Lung microvascular endothelial cell (primary cell): ENCODE data around the gene MLST8. TPM values are rescaled to one million over a fixed set of nuclear protein-coding genes. Genes with fewer than 3 reads are reported as not detected.

Experiments
- DNase-seq, 2 donors: peaks; one replicate each; pipeline versions ENCODE4 v3.0.0 to v3.0.0-alpha.2; 2010; ENCODE audit warnings: low read depth in 2 of 2
- total RNA-seq: library from RNA; depleted of rRNA; stranded (reverse); fragments of >200 nt; gene quantifications from 2 replicates; pipeline ENCODE4 v1.2.1, GENCODE V29; 2014

The MLST8 gene
- total RNA-seq, 1 donor from 2014 or later: 13.5 TPM

DNA sequence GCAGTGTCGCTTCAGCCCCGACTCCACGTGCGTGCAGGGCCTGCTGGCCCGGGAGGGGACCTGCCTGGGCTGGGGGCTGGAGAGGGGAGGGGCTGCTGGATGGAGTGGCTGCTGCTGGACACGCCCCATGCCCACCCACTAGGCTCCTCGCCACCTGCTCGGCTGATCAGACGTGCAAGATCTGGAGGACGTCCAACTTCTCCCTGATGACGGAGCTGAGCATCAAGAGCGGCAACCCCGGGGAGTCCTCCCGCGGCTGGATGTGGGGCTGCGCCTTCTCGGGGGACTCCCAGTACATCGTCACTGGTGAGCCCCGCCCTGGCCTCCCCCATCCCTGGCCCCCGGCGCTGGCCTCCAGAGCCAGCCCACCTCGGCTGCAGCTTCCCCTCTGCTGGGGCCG lies 3.1 kb downstream of the MLST8 start:
- DNase-seq: no peak

DNA sequence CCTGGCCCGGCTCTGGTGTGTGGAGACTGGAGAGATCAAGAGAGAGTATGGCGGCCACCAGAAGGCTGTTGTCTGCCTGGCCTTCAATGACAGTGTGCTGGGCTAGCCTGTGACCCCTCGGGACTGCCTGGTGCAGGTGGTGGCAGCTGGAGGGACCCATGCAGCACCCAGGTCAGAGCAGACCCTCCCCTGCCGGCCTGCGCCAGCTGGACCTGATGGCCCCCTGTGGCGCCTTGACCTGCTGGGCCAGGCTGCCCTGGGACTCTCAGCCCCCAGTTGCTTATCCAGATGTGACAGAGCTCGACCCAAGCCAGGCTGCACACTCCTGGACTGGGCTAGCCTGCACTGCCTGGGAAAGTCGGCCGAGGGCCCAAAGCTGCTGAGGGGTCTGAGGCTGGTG lies 3.5 kb downstream of the MLST8 start:
- no peak for DNase-seq

DNA sequence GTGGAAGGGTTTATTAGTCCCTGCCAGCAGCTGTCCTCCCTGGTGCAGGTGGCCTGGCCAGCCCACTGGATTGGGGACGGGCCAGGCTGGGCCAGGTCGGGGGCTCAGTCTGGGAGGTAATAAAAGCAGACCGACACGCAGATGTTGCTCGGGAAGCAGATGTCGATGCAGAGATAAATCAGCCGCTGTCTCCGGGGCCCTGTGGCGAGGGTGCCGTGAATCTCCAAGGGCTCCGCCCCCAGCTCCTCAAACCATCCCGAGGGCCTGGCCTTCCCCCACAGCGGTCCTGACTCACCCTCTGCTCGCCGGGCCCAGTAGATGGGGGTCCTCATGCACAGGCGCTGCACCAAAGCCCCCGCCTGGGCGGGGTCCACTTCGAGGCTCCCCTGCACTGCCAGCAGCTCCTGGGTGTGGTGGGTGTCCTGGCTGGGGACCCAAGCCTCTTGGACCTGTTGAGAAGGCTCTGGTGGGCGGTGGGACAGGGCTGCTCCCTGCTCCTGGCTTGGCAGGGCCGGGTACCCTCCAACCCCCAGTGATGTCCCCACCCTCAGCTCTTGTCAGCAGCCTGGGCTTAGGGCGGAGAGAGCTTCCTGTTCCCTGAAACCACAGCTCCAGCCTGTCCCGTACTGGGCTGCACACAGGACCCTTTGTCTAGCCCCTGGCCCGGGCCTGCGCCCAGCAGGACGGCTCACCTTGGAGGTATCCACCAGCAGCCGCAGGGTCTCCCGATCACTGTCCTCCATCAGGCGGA lies 4.2 kb downstream of the MLST8 start:
- DNase-seq: no peak

DNA sequence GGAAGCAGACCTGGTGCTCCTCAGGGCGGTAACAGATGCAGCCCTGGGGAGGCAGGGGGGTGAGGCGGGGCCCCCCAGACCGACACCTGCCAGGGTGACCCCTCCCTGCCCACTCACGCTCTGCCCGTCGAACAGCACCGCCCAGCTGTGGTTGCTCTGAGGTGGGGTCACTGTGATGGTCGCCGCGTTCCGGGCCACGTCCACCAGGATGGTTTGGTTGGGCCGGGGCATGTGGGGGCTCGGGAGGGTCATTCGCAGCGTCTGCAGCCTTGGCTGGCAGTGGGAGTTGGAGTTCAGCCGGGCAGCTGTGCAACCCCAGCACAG lies 4.7 kb downstream of the MLST8 start:
- DNase-seq: no peak

DNA sequence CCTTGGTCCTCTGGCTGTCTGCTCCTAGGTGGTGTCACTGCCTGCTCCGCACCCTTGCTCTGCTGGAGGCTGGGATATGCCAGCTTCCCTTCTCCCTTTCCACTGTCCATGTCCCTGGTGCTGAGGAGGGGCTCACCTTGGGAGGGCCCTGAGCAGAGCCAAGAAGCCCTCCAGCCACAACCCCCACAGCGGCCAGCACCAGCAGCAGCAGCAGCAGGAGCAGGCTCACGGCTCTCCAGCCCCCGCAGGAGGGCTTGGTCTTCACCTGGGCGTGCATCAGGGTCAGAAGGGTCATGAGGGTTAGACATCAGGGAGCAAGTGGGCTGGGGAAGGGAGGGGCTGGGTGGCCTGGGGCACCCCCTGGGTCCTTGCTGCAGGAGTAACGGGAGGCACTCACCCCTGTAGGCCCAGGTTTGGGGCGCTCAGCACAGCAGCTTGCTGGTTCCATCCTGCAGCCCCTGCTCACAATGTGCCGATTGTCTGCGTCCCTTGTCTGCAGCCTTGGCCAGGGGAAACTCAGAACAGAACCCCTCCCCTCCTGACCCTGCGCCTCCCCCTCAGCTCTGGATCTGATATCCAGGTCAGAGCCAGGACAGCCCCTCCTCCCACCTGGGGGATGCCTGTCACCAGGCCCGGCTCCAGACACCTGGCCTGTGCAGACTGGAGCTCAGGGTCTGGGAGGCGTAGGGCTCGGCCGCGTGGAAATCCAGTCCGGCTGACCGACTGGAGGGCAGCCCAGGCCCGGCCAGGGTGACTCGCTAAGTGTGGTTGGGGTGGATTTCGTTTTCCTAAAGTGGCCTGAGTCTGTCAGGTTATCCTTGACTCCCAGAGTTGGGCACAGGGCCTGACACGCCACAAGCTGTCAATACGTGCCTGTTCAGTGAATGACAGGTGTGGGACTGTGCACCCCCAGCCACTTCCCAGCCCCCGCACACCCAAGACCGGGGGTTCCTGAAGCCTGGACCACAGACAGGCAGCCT lies 5.4 kb downstream of the MLST8 start, which contains the start of gene BRICD5:
Gene BRICD5, minus strand, starts transcription at position 478 of the 980 bp plus-strand sequence. Its CDS starts 30 bp downstream, at position 448.
- no peak for DNase-seq

DNA sequence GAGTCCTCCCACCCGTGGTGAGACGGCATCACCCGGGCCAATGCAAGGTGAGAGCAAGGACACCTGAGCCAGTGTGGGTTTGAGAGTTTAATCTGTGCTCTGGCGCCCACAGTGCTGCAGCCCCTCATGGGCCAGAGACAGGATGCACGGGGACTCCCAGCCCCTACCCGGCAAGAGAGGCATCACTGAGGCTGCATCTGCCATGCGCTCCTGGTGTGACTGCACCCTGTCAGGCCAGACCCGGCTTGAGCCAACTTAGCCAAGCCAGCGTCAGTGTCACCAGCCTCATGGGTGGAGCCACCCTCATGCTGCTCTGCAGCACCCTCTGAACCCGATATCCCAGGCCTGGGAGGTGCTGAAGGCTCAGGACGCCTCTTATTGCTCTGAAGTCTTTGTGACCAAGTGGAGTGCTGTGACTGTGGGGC lies 6.7 kb downstream of the MLST8 start:
- no peak for DNase-seq

DNA sequence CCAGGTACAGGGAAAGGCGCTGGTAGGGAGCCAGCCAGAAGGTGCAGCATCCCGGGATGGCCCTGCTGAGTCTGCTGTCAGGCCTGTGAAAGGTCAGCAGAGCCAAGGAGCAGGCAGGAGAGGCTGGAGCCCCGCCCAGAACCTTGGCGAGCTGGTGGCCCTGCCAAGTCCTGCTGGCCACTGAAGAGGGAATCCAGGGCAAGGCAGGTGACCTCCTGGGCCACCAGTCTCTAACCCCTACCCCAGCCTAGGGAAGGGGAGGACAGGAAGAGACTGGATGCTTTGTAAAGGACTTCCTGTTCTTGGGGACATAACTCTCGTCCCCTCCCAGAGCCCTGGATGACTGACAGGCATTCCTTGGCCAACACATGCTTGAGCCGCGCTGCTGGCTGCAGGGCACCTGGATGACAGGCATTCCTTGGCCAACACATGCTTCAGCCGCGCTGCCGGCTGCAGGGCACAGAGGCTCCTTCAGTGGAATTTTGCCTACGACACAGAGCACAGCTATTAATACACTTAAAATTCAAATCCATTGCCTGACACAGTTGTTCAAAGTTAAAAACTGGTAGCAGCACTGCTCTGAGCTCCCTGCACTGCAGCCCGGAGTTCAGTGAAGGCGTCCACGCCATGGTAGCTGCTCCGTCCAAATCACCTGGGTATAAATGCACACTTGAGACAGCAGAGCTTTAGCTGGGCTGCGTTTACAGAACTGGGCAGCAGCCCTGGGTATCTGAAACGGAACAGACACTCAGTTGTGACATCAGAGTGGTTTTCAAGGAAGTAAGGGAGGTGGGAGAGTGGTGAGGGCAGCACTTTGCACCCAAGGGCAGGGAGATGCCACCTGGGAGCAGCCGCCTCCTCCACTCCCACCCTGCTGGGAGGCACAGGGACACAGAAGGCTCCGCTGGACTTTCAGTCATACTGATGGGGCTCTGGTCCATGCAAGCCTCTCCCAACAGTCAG lies 7.4 kb downstream of the MLST8 start:
- DNase-seq: no peak

DNA sequence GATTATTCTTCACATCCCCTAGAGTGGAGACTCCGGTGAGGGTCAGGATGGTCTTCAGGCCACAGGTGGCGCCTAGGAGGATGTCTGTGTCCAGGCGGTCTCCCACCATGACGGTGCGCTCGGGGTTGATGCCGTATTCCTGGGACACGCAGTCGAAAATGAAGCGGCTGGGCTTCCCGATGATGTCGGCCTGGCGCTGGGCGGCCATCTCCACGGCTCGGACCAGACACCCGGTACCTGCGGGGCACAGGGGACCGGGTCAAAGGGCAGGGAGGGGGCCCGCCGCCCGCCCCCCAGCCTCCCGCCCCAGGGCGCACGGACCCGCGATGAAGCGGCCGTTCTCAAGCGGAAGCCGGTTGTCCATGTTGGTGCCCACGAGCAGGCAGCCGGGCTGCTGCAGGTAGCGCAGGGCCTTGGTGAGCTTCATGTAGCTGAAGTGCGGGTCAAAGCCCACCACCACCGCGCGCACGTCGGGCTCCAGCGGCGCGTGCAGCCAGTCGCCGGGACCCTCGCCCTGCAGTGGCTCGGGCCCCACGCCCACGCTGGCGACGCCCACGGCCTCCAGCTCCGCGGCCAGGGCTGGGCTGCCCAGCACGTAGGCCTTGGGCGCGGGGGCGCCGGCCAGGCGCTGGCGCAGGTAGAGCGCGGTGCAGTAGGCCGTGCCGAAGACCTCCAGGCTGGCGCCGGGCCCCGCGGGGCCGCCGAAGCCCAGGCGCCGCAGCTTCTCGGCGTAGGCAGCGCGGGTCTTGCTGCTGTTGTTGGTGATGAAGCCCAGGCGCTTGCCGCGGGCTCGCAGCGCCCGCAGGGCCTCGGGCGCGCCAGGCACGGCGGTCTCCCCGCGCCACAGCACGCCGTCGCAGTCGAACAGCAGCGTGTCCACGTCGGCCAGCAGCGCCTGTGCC lies 8.8 kb downstream of the MLST8 start:
- peak; percentile 23 to 42 for DNase-seq

DNA sequence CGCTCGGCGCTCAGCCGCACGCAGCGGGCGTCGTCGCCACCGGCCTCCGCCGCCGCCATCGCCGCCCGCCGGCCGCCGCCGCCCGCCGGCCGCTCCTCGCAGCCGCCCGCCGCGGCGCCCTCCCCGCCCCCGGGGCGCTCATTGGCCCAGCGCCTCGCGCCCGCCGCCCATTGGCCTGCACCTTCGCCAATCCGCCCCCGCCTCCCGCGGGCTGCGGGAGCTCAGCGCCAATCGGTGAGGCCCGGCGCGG lies 9.4 kb downstream of the MLST8 start, which contains the start of gene PGP:
Gene PGP, minus strand, starts transcription at position 122 of the 250 bp plus-strand sequence. Its CDS starts 63 bp downstream, at position 59.
- no peak for DNase-seq

DNA sequence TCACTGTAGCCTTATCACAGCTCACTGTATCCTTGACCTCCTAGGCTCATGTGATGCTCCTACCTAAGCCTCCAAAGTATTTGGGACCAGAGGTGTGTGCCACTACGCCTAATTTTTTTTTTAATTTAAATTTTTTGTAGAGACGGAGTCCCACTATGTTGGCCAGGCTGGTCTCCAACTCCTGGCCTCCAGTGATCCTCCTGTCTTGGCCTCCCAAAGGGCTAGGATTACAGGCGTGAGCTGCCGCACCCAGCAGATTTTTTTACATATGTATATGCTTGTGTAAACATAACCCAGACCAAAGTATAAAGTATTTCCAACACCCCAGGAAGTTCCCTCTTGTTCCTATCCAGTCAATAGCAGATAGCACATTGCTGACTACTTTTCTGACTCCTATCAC lies 11.1 kb downstream of the MLST8 start:
- DNase-seq: no peak

DNA sequence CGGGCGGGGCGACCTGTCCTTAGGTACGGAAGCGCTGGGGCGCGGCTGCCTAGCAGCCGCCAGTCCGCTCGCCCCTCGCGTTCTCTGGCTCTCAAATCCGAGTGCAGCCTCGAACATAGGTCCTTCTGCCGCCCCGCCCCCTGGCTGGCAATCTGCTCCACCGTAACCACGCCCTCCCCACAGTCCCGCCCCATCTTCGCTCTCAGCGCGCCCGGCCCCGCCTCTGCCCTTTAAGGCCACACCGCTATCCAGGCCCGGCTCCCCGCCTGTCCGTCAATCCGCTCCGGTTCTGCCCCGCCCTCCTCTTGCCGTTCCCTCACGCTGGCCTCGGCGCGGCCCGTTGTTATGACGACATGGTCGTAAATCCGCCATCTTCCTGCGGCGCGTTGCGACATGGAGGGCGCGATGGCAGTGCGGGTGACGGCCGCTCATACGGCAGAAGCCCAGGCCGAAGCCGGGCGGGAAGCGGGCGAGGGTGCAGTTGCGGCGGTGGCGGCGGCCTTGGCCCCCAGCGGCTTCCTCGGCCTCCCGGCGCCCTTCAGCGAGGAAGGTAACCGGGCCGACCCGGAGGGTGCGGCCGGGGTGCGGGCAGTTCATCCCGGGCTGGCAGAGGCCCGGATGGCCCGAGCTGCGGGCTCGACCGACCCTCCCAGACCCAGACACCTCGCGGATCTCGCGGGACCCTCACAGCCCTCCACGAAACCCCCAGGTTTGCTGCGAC lies 18.1 kb downstream of the MLST8 start, which contains the start of gene E4F1:
Gene E4F1, plus strand, starts transcription at position 371 of the 721 bp plus-strand sequence. Its CDS starts 23 bp downstream, at position 394.
- peak; percentile 100 for DNase-seq

DNA sequence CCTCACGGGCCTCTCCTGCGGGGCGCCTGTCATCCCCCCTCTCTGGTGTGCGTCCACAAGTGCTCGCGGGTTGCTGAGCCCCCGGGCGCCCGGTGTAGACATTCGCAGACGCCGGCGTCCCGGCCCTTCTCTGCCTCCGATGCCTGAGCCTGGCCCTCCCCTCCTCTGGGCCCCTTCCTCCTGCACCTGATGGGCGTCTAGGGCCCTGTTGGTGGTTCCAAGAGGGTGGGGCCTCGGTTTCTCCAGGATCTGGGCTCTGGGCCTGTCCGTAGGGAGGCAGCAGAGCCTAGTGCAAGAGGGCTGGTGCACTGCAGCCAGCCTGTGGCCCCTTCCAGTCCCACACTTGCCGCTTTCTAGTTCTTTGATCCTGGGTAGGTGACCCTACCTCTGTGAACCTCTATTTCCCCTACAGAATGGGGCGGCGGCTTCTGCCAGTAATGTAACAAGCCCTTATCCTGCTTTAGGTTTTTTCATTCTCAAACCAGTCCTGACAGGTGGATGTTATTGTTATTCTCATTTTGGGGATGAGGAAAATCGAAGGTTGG lies 18.8 kb downstream of the MLST8 start:
- DNase-seq: peak; percentile 71 to 77

DNA sequence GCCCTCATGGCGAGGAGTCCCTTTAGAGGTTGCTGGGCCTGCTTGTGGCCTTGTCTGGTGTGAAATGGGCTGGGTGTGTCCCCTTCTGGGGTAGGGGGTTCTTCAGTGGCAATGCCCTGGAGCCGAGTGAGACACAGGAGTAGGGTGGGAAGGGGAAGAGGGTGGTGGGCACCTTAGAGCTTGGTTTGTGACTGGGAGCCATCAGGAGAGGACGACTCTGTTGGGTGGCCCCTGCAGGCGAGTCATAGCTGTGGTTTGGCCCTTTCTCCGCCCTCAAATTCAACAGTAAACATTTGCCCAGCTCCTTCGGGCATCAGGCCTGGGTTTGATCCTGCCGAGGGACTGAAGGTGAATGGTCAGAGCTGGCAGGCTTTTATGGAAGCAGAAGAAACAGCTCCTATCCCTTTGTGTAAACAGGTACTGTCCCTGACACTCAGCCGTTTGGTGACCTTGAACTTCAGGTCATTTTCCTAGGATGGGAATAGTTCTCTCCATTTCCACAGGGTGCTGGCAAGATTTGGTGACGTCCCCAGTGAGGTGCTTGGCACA lies 21.1 kb downstream of the MLST8 start:
- no peak for DNase-seq

DNA sequence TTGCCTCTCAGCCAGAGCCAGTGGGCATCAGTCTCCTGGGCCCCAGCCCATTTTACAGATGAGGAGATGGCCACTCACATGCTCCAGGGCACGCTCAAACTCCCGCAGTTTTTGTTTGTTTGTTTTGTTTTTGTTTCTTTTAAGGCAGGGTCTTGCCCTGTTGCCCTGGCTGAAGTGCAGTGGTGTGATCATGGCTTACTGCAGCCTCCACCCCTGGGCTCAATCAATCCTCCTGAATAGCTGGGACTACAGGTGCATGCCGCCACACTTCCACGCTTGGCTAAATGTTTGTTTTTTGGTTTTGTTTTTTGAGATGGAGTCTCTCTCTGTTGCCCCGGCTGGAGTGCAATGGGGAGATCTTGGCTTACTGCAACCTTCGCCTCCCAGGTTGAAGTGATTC lies 21.7 kb downstream of the MLST8 start:
- no peak for DNase-seq

DNA sequence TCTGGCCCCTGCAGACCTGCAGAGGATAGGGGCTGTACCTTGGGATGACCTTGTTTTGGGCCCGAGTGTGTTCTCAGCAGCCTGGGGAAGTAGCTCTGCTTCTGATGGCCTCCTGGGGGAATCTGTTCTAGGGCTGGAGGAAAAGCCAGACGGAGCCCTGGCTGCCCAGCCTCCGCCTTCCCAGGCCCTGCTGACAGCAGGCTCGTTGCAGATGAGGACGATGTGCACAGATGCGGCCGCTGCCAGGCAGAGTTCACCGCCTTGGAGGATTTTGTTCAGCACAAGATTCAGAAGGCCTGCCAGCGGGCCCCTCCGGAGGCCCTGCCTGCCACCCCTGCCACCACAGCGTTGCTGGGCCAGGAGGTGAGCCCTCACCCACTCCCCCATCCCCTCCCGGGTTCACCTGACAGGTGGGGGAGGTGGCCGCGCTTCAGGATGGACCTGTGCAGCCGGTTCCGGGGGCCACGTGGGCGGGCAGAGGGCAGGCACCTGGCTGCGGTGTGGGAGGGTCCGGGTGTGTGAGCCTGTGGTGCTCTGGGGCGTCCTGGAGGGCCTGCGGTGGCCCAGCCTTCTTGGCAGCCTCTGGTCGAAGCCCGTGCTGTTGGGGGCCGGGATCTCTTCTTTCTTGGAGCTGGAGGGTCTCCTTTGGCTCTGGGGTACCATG lies 23.0 kb downstream of the MLST8 start:
- DNase-seq: no peak

DNA sequence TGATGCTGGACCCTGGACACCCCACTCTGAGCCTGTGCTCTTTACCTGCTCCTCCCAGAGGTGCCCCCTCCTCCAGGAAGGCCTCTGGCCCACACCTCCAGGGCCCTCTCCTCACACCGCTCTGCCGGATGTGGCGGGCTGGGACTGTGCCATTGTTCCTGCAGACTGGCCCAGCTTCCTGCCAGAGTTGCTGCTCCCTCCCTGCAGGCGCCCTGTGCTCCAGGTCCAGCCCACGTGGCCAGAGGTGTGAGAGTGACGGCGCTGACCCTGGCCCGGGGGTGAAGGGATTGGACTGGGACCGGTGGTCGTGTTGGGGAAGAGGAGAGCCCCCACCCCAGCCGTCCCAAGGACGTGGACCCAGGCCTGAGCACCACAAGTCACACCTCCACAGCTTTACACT lies 23.8 kb downstream of the MLST8 start:
- DNase-seq: no peak

DNA sequence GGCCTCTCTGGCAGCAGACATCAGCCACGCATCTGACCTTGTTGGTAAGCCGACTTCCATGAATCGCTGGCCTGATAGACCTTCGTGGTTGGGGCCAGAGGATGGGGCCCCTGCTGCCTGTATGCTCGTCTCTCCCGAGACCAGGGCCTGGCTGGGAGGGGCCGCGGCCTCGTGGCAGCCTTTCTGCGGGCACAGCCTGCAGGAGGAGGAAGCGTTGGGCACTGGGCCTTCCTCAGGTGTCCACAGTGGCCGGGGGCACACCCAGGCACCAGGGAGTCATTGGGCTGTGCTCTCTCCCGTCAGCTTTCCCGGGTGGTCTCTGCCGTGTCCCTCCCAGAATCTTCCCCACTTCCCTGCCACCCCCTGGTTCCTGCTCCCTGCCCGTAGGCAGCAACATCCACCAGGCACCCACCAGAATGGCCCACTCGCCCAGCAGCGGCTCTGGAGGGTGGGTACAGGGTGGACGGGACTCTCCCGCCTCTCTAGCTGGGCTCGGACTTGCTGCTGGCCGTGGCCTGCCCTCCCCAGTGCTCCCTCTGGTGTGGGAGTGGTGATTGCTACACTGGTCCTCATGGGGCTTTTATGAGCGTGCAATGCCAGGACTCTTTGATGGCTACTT lies 24.5 kb downstream of the MLST8 start:
- DNase-seq: no peak

DNA sequence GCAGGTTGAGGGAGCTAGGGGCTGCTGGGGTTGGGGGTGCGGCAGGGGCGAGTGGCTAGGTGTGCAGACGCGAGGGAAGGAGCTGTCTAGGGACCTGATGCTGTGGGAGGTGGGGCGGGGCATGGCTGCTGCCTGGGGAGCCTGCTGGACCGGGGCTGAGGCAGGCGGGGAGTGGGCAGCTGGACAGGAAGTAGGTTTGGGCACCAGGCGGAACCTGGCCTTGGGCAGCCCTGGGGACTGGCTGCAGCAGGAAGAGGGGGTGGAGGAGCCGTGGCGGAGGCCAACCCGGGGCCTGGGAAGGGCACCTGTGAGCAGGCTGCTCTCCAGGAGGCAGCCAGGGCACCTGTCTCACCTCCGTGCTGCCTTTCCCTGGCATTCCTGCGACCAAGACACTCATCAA lies 25.1 kb downstream of the MLST8 start:
- no peak for DNase-seq
